Thyroid gland (tissue), 4 donors: ENCODE measurements around the gene CMTM1.

Source experiments
- POLR2A ChIP-seq, 2 donors: fragments of 450-650 bp; IDR thresholded peaks; one replicate each; pipeline ENCODE4 v1.6.1; 2017; ENCODE audit warnings: antibody characterized with exemption in 2 of 2, mild to moderate bottlenecking in 2 of 2, moderate library complexity in 1 of 2
- TF ChIP-seq, protein P1 (sequence below), 6 experiments: fragments of 200-600 bp in 3 of 6; fragments of 450-650 bp in 3 of 6; sonication (generic) in 3 of 6; IDR thresholded peaks; one replicate each; pipeline ENCODE4 v1.5.1; 2016 to 2019; ENCODE audit warnings: antibody characterized with exemption in 6 of 6, mild to moderate bottlenecking in 2 of 6, inconsistent platforms in 1 of 6, moderate library complexity in 1 of 6

DNA sequence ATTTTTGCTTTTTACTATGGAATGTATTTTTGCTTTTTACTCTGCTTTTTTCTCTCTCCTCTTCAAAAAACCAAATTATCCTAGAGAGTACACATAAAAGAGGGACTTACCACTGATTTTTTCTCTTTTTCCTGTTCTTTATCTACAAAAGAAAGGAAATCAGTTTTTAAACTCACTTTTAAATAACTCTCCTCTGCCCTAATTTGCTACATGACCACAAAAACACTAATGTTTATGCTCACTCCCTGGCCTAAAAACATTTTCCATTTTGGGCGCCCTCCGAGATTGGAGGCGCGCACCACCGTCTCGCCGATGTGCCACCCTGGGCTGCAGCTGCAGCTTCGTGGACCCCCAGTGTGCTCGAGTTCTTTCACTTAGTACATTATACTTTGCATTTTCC, 17.4 kb upstream of the CMTM1 start:
- TF ChIP-seq, protein P1, sequence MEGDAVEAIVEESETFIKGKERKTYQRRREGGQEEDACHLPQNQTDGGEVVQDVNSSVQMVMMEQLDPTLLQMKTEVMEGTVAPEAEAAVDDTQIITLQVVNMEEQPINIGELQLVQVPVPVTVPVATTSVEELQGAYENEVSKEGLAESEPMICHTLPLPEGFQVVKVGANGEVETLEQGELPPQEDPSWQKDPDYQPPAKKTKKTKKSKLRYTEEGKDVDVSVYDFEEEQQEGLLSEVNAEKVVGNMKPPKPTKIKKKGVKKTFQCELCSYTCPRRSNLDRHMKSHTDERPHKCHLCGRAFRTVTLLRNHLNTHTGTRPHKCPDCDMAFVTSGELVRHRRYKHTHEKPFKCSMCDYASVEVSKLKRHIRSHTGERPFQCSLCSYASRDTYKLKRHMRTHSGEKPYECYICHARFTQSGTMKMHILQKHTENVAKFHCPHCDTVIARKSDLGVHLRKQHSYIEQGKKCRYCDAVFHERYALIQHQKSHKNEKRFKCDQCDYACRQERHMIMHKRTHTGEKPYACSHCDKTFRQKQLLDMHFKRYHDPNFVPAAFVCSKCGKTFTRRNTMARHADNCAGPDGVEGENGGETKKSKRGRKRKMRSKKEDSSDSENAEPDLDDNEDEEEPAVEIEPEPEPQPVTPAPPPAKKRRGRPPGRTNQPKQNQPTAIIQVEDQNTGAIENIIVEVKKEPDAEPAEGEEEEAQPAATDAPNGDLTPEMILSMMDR (IDR thresholded peaks at IDR 0.05): no peak
- no peak for TF ChIP-seq POLR2A (IDR thresholded peaks at IDR 0.05)
